Neural cell (in vitro differentiated cells): Measurements from ENCODE around the gene FCRL6. TPM values are rescaled to one million over a fixed set of nuclear protein-coding genes. Genes with fewer than 3 reads are reported as not detected.

Source experiments
- H2AFZ ChIP-seq: fragments of 200-600, 300-800 bp; sonication (generic), shearing (Covaris generic); 2 replicates; pipeline ENCODE4 v1.6.0; 2014; ENCODE audit warnings: low read depth, mild to moderate bottlenecking, antibody characterized with exemption, low read length, moderate library complexity
- H3F3A ChIP-seq: fragments of 200-600 bp; shearing (Covaris generic); 2 replicates; pipeline ENCODE4 v1.6.1; 2016; ENCODE audit warnings: mild to moderate bottlenecking, moderate library complexity, mixed read lengths, antibody characterized with exemption, low read length; ENCODE audit not compliant: insufficient read depth, poor library complexity, severe bottlenecking
- H3K27ac ChIP-seq: fragments of 200-600, 300-800 bp; sonication (generic), shearing (Covaris generic); 2 replicates; pipeline ENCODE4 v1.5.1; 2014; ENCODE audit warnings: mild to moderate bottlenecking, low read length, moderate library complexity
- H3K27me3 ChIP-seq: fragments of 300-800, 200-600 bp; sonication (generic), shearing (Covaris generic); 2 replicates; pipeline ENCODE4 v1.6.0; 2014; ENCODE audit warnings: mild to moderate bottlenecking, low read depth, low read length, moderate library complexity; ENCODE audit not compliant: insufficient read depth
- H3K36me3 ChIP-seq: fragments of 300-800, 200-600 bp; sonication (generic), shearing (Covaris generic); 2 replicates; pipeline ENCODE4 v1.5.1; 2014; ENCODE audit warnings: mild to moderate bottlenecking, antibody characterized with exemption, low read length, moderate library complexity; ENCODE audit not compliant: insufficient read depth
- H3K4me2 ChIP-seq: fragments of 300-800, 200-600 bp; sonication (generic), shearing (Covaris generic); 2 replicates; pipeline ENCODE4 v1.6.0; 2014; ENCODE audit warnings: mild to moderate bottlenecking, low read length
- H3K4me3 ChIP-seq: fragments of 300-800, 200-600 bp; sonication (generic), shearing (Covaris generic); 2 replicates; pipeline ENCODE4 v1.5.1; 2014; ENCODE audit warnings: mild to moderate bottlenecking, low read length, moderate library complexity
- H3K79me2 ChIP-seq: fragments of 200-600 bp; shearing (Covaris generic); replicated peaks from 2 replicates; pipeline ENCODE4 v1.6.0; 2014; ENCODE audit warnings: mild to moderate bottlenecking, low read length, moderate library complexity; ENCODE audit not compliant: insufficient read depth
- H3K9ac ChIP-seq: fragments of 300-800, 200-600 bp; sonication (generic), shearing (Covaris generic); 2 replicates; pipeline ENCODE4 v1.6.1; 2016; ENCODE audit warnings: mild to moderate bottlenecking, low read length, mixed read lengths
- H3K9me2 ChIP-seq: fragments of 200-600 bp; shearing (Covaris generic); 2 replicates; pipeline ENCODE4 v1.6.1; 2016; ENCODE audit warnings: mild to moderate bottlenecking, low read length, mixed read lengths; ENCODE audit not compliant: insufficient read depth
- H3K9me3 ChIP-seq: fragments of 200-600, 300-800 bp; sonication (generic), shearing (Covaris generic); 2 replicates; pipeline ENCODE4 v1.6.1; 2016; ENCODE audit warnings: mild to moderate bottlenecking, mixed run types, low read length, moderate library complexity, mixed read lengths
- H4K20me1 ChIP-seq: fragments of 200-600 bp; shearing (Covaris generic); 2 replicates; pipeline ENCODE4 v1.6.1; 2016; ENCODE audit warnings: mild to moderate bottlenecking, mixed run types; ENCODE audit not compliant: insufficient read depth
- CTCF ChIP-seq: fragments of 450-650 bp; IDR thresholded peaks from 2 replicates; pipeline ENCODE4 v1.5.1; 2014; ENCODE audit warnings: antibody characterized with exemption, mild to moderate bottlenecking, moderate library complexity; ENCODE audit not compliant: poor library complexity, severe bottlenecking
- EP300 ChIP-seq: fragments of 450-650 bp; conservative IDR thresholded peaks from 2 replicates; pipeline ENCODE4 v1.6.1; 2014; ENCODE audit warnings: antibody characterized with exemption, mild to moderate bottlenecking, moderate library complexity; ENCODE audit not compliant: poor library complexity, severe bottlenecking
- EZH2 ChIP-seq: fragments of 200-600, 300-800 bp; shearing (Covaris generic), sonication (generic); IDR thresholded peaks from 2 replicates; pipeline ENCODE4 v1.6.1; 2014; ENCODE audit warnings: antibody characterized with exemption, low read length, borderline replicate concordance, mild to moderate bottlenecking; ENCODE audit not compliant: insufficient read depth, poor library complexity, severe bottlenecking
- MXI1 ChIP-seq: fragments of 450-650 bp; conservative IDR thresholded peaks from 2 replicates; pipeline ENCODE4 v1.6.1; 2014; ENCODE audit warnings: antibody characterized with exemption, mild to moderate bottlenecking; ENCODE audit not compliant: poor library complexity, severe bottlenecking
- POLR2AphosphoS5 ChIP-seq: IDR thresholded peaks from 2 replicates; pipeline ENCODE4 v1.6.1; 2012
- RAD21 ChIP-seq: fragments of 450-650 bp; conservative IDR thresholded peaks from 2 replicates; pipeline ENCODE4 v1.6.1; 2014; ENCODE audit warnings: antibody characterized with exemption, mild to moderate bottlenecking, moderate library complexity
- SMC3 ChIP-seq: fragments of 450-650 bp; conservative IDR thresholded peaks from 2 replicates; pipeline ENCODE4 v1.6.1; 2014; ENCODE audit warnings: antibody characterized with exemption, mild to moderate bottlenecking, moderate library complexity; ENCODE audit not compliant: poor library complexity
- TAF1 ChIP-seq: IDR thresholded peaks from 2 replicates; pipeline ENCODE4 v1.6.1; 2012; ENCODE audit warnings: low read depth
- polyA plus RNA-seq: library from polyadenylated mRNA; depleted of rRNA; stranded (reverse); fragments of >200 nt; gene quantifications from 2 replicates; pipeline ENCODE4 v1.2.3, GENCODE V29; 2014
- TF ChIP-seq, protein P1 (sequence below): IDR thresholded peaks from 2 replicates; pipeline ENCODE4 v1.6.1; 2012; ENCODE audit warnings: borderline replicate concordance

Gene FCRL6
- polyA plus RNA-seq, 1 donor from 2014 or later = not detected

DNA sequence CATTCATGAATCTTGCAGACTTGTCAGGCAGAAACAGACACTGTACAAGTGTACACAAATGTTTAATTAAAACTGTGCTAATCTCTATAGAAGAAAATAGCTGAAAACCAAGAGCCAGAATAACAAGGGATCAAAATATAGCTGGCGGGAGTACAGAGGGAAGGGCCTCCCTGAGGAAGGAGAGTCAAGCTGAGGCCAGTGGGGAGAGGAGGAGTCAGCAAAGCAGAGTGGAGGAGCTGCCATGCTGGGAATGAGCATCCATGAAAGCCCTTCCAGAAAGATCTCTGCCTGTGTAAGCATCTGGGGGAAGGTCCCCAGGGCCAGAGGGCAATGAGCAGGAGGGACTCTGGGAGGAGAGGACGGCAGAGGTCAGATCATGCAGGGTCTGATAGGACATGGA is 39.6 kb downstream of the FCRL6 start:
- H3K4me3 ChIP-seq = no peak overlapping the region
- no peaks in the 10 kb centered on the region for H3K9me3 ChIP-seq
- no peak for TF ChIP-seq TAF1
- no peak for TF ChIP-seq CTCF
- no peak for TF ChIP-seq EP300
- TF ChIP-seq, protein P1, sequence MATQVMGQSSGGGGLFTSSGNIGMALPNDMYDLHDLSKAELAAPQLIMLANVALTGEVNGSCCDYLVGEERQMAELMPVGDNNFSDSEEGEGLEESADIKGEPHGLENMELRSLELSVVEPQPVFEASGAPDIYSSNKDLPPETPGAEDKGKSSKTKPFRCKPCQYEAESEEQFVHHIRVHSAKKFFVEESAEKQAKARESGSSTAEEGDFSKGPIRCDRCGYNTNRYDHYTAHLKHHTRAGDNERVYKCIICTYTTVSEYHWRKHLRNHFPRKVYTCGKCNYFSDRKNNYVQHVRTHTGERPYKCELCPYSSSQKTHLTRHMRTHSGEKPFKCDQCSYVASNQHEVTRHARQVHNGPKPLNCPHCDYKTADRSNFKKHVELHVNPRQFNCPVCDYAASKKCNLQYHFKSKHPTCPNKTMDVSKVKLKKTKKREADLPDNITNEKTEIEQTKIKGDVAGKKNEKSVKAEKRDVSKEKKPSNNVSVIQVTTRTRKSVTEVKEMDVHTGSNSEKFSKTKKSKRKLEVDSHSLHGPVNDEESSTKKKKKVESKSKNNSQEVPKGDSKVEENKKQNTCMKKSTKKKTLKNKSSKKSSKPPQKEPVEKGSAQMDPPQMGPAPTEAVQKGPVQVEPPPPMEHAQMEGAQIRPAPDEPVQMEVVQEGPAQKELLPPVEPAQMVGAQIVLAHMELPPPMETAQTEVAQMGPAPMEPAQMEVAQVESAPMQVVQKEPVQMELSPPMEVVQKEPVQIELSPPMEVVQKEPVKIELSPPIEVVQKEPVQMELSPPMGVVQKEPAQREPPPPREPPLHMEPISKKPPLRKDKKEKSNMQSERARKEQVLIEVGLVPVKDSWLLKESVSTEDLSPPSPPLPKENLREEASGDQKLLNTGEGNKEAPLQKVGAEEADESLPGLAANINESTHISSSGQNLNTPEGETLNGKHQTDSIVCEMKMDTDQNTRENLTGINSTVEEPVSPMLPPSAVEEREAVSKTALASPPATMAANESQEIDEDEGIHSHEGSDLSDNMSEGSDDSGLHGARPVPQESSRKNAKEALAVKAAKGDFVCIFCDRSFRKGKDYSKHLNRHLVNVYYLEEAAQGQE = no peak
- no peak for TF ChIP-seq POLR2AphosphoS5
- no peak for TF ChIP-seq SMC3
- no peak for TF ChIP-seq RAD21
- no peak for TF ChIP-seq EZH2
- no peak for TF ChIP-seq MXI1
- no peak overlapping the region for H3K4me2 ChIP-seq
- no peaks in the 10 kb centered on the region for H3K9me2 ChIP-seq
- no peaks in the 10 kb centered on the region for H3F3A ChIP-seq
- peaks cover 60% of the 10 kb centered on the region for H3K27me3 ChIP-seq
- H3K36me3 ChIP-seq = no peaks in the 10 kb centered on the region
- no peak overlapping the region for H3K27ac ChIP-seq
- H4K20me1 ChIP-seq = no peaks in the 10 kb centered on the region
- H2AFZ ChIP-seq = no peak overlapping the region
- H3K9ac ChIP-seq = no peak overlapping the region
- H3K79me2 ChIP-seq = no peaks in the 10 kb centered on the region

DNA sequence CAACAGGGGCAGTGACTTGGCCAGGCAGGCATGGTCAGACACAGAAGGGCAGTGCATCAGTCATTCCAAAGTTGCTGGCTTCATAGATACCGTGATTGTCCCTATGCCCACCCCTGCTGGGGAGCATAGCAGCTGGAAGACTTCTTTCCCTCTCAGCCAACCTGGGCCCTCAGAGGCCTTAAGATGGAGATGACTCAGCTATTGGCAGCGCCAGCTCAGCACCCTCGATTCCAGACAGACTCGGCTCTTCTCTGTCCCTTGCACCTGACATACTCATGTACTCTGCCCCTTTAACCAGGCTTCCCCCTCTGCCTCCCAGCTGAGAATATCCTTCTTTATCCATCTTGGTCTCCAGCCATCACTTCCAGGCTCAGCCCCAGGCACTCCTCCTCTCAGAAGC is 41.3 kb downstream of the FCRL6 start:
- Histone ChIP-seq H3K27ac (no peak overlapping the region), H3K4me3 (no peak overlapping the region), H3K9ac (no peak overlapping the region), H3K4me2 (no peak overlapping the region), H3F3A (no peaks in the 10 kb centered on the region), H3K9me2 (no peaks in the 10 kb centered on the region), H3K9me3 (no peaks in the 10 kb centered on the region), H3K36me3 (no peaks in the 10 kb centered on the region), H3K79me2 (no peaks in the 10 kb centered on the region), H2AFZ (no peak overlapping the region), H4K20me1 (no peaks in the 10 kb centered on the region), H3K27me3 (peaks cover 53% of the 10 kb centered on the region)
- TF ChIP-seq EP300 (no peak), TAF1 (no peak), CTCF (no peak), EZH2 (no peak), SMC3 (no peak), RAD21 (no peak), MXI1 (no peak), POLR2AphosphoS5 (no peak)
- TF ChIP-seq, protein P1 = no peak
